Endothelial cell of umbilical vein (primary cell): Measurements from ENCODE around the gene AFG3L2. TPM values are rescaled to one million over a fixed set of nuclear protein-coding genes. Genes with fewer than 3 reads are reported as not detected.

Source experiments
- BruUV-seq: library from RNA; stranded (reverse); fragments of 400-500 nt; replicated peaks from 2 replicates; lab custom pipeline; 2021; lab: Mats Ljungman, UMichigan
- CTCF ChIA-PET: fragments of 300-600, 350-600 bp; sonication (Branson Sonifier 250); formaldehyde crosslinking; loops from one replicate; lab custom pipeline; 2021; ENCODE audit warnings: antibody characterized with exemption, inconsistent platforms; lab: Charles Lee
- POLR2A ChIA-PET: fragments of 300-600, 350-600 bp; sonication (Branson Sonifier 250); formaldehyde crosslinking; loops from one replicate; lab custom pipeline; 2021; ENCODE audit warnings: antibody characterized with exemption, inconsistent platforms; lab: Charles Lee
- DNase-seq: peaks from one replicate; pipeline ENCODE4 v3.0.0-alpha.2; 2011; ENCODE audit warnings: low read depth, low spot score
- FAIRE-seq: peaks from 2 replicates; lab custom pipeline; 2011; peaks lifted over from hg19 to GRCh38; lab: Jason Lieb, UNC
- H2AFZ ChIP-seq: 2 replicates; pipeline ENCODE4 v1.6.0; 2012; ENCODE audit warnings: low read depth, low read length, control low read depth, inconsistent platforms
- H3K27ac ChIP-seq: 2 replicates; pipeline ENCODE4 v1.5.1; 2011; ENCODE audit warnings: low read depth, mild to moderate bottlenecking, control low read depth, low read length, moderate library complexity; ENCODE audit not compliant: insufficient read depth
- H3K27me3 ChIP-seq, 2 experiments: 2 replicates each; pipeline versions ENCODE4 v1.6.0 to v1.6.1; 2011; ENCODE audit warnings: low read length in 2 of 2, mixed read lengths in 1 of 2; ENCODE audit not compliant: control insufficient read depth in 2 of 2, insufficient read depth in 2 of 2
- H3K36me3 ChIP-seq, 2 experiments: 2 replicates in 1 of 2; 3 replicates in 1 of 2; pipeline ENCODE4 v1.5.1; 2011; ENCODE audit warnings: low read length in 2 of 2, mild to moderate bottlenecking in 1 of 2, moderate library complexity in 1 of 2; ENCODE audit not compliant: control insufficient read depth in 2 of 2, insufficient read depth in 2 of 2; ENCODE audit errors: extremely low read depth in 1 of 2
- H3K4me1 ChIP-seq: 3 replicates; pipeline ENCODE4 v1.5.1; 2011; ENCODE audit warnings: mild to moderate bottlenecking, low read length; ENCODE audit not compliant: control insufficient read depth, insufficient read depth; ENCODE audit errors: extremely low read depth
- H3K4me2 ChIP-seq: 2 replicates; pipeline ENCODE4 v1.6.1; 2011; ENCODE audit warnings: low read length, control low read depth, mixed read lengths; ENCODE audit not compliant: insufficient read depth
- H3K4me3 ChIP-seq, 3 experiments: fragments of 200-600 bp in 1 of 3; sonication (generic), shearing (Covaris generic) in 1 of 3; replicated peaks in 1 of 3; 2 replicates each; pipeline ENCODE4 v1.5.1; 2011 to 2016; ENCODE audit warnings: control low read depth in 3 of 3, low read length in 3 of 3, mild to moderate bottlenecking in 2 of 3, inconsistent platforms in 1 of 3, low read depth in 1 of 3, moderate library complexity in 1 of 3; ENCODE audit not compliant: insufficient read depth in 1 of 3
- H3K79me2 ChIP-seq: 2 replicates; pipeline ENCODE4 v1.6.0; 2012; ENCODE audit warnings: low read length, inconsistent platforms; ENCODE audit not compliant: control insufficient read depth, insufficient read depth
- H3K9ac ChIP-seq: replicated peaks from 2 replicates; pipeline ENCODE3; 2011; ENCODE audit warnings: low read length, control low read depth; ENCODE audit not compliant: insufficient read depth; ENCODE audit errors: extremely low read depth
- H3K9me1 ChIP-seq: replicated peaks from 3 replicates; pipeline ENCODE4 v1.6.0; 2011; ENCODE audit warnings: mild to moderate bottlenecking, low read length; ENCODE audit not compliant: control insufficient read depth, insufficient read depth; ENCODE audit errors: extremely low read depth
- H3K9me3 ChIP-seq: replicated peaks from 2 replicates; pipeline ENCODE4 v1.5.1; 2012; ENCODE audit warnings: low read length, inconsistent platforms; ENCODE audit not compliant: control insufficient read depth, insufficient read depth
- H4K20me1 ChIP-seq: replicated peaks from 2 replicates; pipeline ENCODE3; 2011; ENCODE audit warnings: mild to moderate bottlenecking, low read length; ENCODE audit not compliant: control insufficient read depth, insufficient read depth; ENCODE audit errors: extremely low read depth
- CTCF ChIP-seq, 2 donors: IDR thresholded peaks; 1 replicate in 1 of 2; 2 replicates in 1 of 2; pipeline ENCODE4 v1.5.1; 2011; ENCODE audit warnings: low read length in 2 of 2, mild to moderate bottlenecking in 2 of 2, moderate library complexity in 2 of 2, control low read depth in 1 of 2, inconsistent platforms in 1 of 2, low read depth in 1 of 2; ENCODE audit not compliant: insufficient read depth in 1 of 2; ENCODE audit errors: extremely low read depth in 1 of 2
- EZH2 ChIP-seq: IDR thresholded peaks from 2 replicates; pipeline ENCODE4 v1.6.1; 2012; ENCODE audit warnings: borderline replicate concordance, low read depth, mild to moderate bottlenecking, moderate library complexity, low read length, inconsistent platforms; ENCODE audit not compliant: severe bottlenecking
- FOS ChIP-seq: IDR thresholded peaks from 2 replicates; pipeline ENCODE4 v1.6.1; 2011; ENCODE audit warnings: mild to moderate bottlenecking, low read length, moderate library complexity, borderline replicate concordance; ENCODE audit not compliant: insufficient read depth
- GATA2 ChIP-seq: IDR thresholded peaks from 2 replicates; pipeline ENCODE4 v1.7.0; 2011; ENCODE audit warnings: low read depth, mild to moderate bottlenecking, moderate library complexity, mixed read lengths, low read length; ENCODE audit not compliant: insufficient read length, insufficient read depth
- JUN ChIP-seq: IDR thresholded peaks from 2 replicates; pipeline ENCODE4 v1.6.1; 2011; ENCODE audit warnings: borderline replicate concordance, low read depth; ENCODE audit not compliant: insufficient read length, insufficient read depth
- MAX ChIP-seq: IDR thresholded peaks from 2 replicates; pipeline ENCODE4 v1.6.1; 2011; ENCODE audit not compliant: insufficient read depth, insufficient read length
- MYC ChIP-seq: IDR thresholded peaks from one replicate; pipeline ENCODE4 v1.6.1; 2011; ENCODE audit warnings: mild to moderate bottlenecking, low read depth, low read length
- POLR2A ChIP-seq: IDR thresholded peaks from 2 replicates; pipeline ENCODE4 v1.6.1; 2012; ENCODE audit warnings: low read depth, mild to moderate bottlenecking, control low read depth, low read length
- POLR2AphosphoS5 ChIP-seq: IDR thresholded peaks from 2 replicates; pipeline ENCODE4 v1.6.1; 2012; ENCODE audit warnings: low read depth, mild to moderate bottlenecking, control low read depth, low read length, moderate library complexity; ENCODE audit not compliant: insufficient read depth
- dilution Hi-C: fragments of 300-500 bp; cut with MboI; formaldehyde crosslinking; loops from one replicate; pipeline ENCODE4 v1.15.0; 2019; ENCODE audit warnings: low sequenced_read_pairs; ENCODE audit not compliant: extremely low pct_ligation_motif_present
- intact Hi-C: fragments of 100-400 bp; cut with micrococcal nuclease; formaldehyde crosslinking; loops from one replicate; pipeline ENCODE4 v1.10.0; 2022
- polyA plus RNA-seq, 4 experiments: library from polyadenylated mRNA; depleted of rRNA in 3 of 4; stranded (reverse) in 3 of 4; unstranded in 1 of 4; fragments of >200 nt; gene quantifications; 2 replicates each; pipeline versions ENCODE4 v1.2.1 to v1.2.3, GENCODE V29; 2011 to 2012; ENCODE audit warnings: missing spikeins in 1 of 4
- total RNA-seq: library from RNA; stranded (reverse); gene quantifications from 2 replicates; pipeline ENCODE4 v1.2.3, GENCODE V29; 2021

AFG3L2 gene
- total and polyA plus RNA-seq, 2 donors (not counting 3 experiments of a cell fraction or from before 2014, with no cell fraction given), result 19.3 to 42.4 TPM

GRCh38 chr18:12369211-12369610, 7.8 kb downstream of the AFG3L2 start:
- no peaks in the 10 kb centered on the region for H4K20me1 ChIP-seq
- CTCF ChIA-PET, result interaction anchor here (1.5 kb wide), 1 partner anchor 41 kb away, joined by 7 read pairs; no protein-coding TSS in a partner anchor

GRCh38 chr18:12366784-12367183, 10.2 kb downstream of the AFG3L2 start:
- no peak overlapping the region for H3K4me2 ChIP-seq
- H3K36me3 ChIP-seq, result peaks cover 0 to 10% of the 10 kb centered on the region in 2 experiments
- POLR2A ChIA-PET, result no interaction called here
- intact Hi-C loops (no loop called here), dilution Hi-C loops (no loop called here)
- CTCF ChIA-PET, result interaction anchor here (1.4 kb wide), 1 partner anchor 15 kb away, joined by 3 read pairs; no protein-coding TSS in a partner anchor
- no peaks in the 10 kb centered on the region for H3K9me3 ChIP-seq
- DNase-seq (no peak), FAIRE-seq (no peak)
- no peak overlapping the region for H2AFZ ChIP-seq
- TF ChIP-seq POLR2A (no peak), MAX (no peak), EZH2 (no peak), JUN (no peak), POLR2AphosphoS5 (no peak), MYC (no peak), GATA2 (no peak), CTCF (IDR thresholded peaks at IDR 0.05; ENCODE audit: extremely low read depth in 1 of 2, insufficient read depth in 1 of 2, low read depth in 1 of 2, low read length in 2 of 2) (no peak), FOS (no peak)
- H3K4me3 ChIP-seq, result no peak overlapping the region
- H3K79me2 ChIP-seq, result peaks cover 14% of the 10 kb centered on the region
- H3K9ac ChIP-seq, result no peak overlapping the region
- H3K27ac ChIP-seq, result no peak overlapping the region
- no peaks in the 10 kb centered on the region for H3K9me1 ChIP-seq
- no peaks in the 10 kb centered on the region for H3K27me3 ChIP-seq
- no peaks in the 10 kb centered on the region for H3K4me1 ChIP-seq
- no TSS peak for BruUV-seq
- H4K20me1 ChIP-seq, result no peaks in the 10 kb centered on the region

More at GRCh38 chr18:12369211-12369610, 7.8 kb downstream of the AFG3L2 start:
- POLR2A ChIA-PET, result no interaction called here
- Histone ChIP-seq H3K4me2 (no peak overlapping the region), H3K4me3 (no peak overlapping the region), H3K36me3 (peaks cover 0 to 8% of the 10 kb centered on the region in 2 experiments), H3K9me3 (no peaks in the 10 kb centered on the region), H3K79me2 (peaks cover 36% of the 10 kb centered on the region), H2AFZ (no peak overlapping the region), H3K27me3 (no peaks in the 10 kb centered on the region), H3K27ac (no peak overlapping the region), H3K9me1 (no peaks in the 10 kb centered on the region), H3K9ac (no peak overlapping the region), H3K4me1 (no peaks in the 10 kb centered on the region)
- no TSS peak for BruUV-seq
- no peak for TF ChIP-seq GATA2
- dilution Hi-C loops, result no loop called here
- DNase-seq (no peak), FAIRE-seq (no peak)
- intact Hi-C loops, result no loop called here
